ENCODE results near the gene STAM.
A peak's percentile ranks its signal among the peaks of the same experiment; 100 is the strongest.

Gene STAM

GRCh38 chr10:17682236-17682946 lies 38.4 kb downstream of the STAM start:
- peak in 1 of 14 donors; percentile 5 for DNase-seq

- DNase-seq = no peak
These were observed 39.6 kb downstream of the STAM start for GRCh38 chr10:17683541-17683940.

- DNase-seq = no peak
These were observed 40.6 kb downstream of the STAM start for GRCh38 chr10:17684537-17684936.

DNA sequence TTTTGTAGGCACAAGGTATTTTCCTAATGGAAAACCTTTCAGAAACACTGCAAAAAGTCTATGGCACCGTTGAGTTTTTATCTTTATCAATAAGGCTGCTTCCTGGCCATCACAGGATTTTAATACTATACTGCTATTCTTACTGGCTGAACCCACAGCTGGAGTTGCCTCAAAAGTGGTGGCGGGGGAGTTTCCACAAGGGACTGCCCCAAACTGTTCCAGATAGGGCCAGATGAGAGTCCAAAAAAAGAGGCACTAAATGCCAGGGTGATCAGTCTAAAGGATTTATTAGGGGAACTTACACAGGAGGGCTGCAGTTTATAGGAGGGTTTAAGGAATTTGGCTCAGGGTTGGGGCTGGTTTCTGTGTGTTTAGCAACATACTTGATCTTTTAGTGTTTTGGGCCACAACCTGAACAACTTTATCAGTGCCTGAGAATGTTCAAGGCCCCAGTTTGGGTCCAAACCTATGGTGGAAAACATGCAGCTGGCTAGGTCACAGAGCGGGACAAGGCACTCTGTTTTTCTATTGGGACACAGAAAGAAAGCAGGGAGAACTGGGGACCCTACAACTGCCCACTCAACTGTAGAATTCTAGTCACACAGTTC lies 41.4 kb downstream of the STAM start:
- DNase-seq = no peak

- DNase-seq = no peak
These were observed 43.3 kb downstream of the STAM start for GRCh38 chr10:17687117-17687831.

DNA sequence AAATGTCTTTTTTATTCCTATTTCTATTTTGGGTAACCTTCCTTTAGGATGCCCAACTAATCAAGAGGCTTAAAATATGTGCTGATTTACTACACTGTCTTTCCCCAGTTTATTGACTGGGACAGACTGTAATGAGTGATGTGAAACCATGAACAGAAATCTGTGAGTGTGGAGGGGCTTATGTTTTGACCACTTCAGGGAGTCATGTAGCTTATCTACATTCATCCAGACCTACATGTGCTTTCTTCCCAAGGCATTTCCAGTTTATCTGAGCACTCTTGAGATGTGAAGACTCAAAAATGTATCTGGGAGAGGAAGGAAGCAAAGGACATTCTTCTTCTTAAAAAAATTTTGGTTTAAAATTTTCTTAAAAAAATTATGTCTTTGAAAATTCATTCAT lies 45.2 kb downstream of the STAM start:
- DNase-seq = no peak

- DNase-seq = no peak
These were observed 49.1 kb downstream of the STAM start for GRCh38 chr10:17693009-17693408.

- DNase-seq = no peak
These were observed 54.7 kb downstream of the STAM start for GRCh38 chr10:17698696-17699095.

GRCh38 chr10:17701301-17701700 lies 57.4 kb downstream of the STAM start:
- no peak for DNase-seq

- no peak for DNase-seq
These were observed 59.8 kb downstream of the STAM start for GRCh38 chr10:17703706-17704105.

DNA sequence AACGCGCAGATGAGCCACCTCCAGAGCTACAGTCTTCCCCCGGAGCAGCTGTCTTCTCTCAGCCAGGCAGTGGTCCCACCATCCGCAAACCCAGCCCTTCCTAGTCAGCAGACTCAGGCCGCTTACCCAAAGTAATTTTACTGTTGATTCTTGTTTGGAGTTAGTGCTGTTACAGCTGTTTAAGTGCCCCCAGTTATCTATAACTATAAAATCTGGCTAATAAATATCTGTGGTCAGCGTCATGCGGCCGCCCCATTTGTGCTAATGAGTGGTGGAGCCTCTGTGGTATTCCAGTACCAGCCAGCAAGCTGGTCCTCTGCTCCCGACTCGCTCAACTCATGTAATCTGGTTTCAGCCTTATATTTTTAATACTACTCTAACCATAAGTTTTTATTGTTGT lies 64.9 kb downstream of the STAM start:
- no peak for DNase-seq

- DNase-seq = no peak
These were observed 65.5 kb downstream of the STAM start for GRCh38 chr10:17709492-17709891.

- no peak for DNase-seq
These were observed 66.2 kb downstream of the STAM start for GRCh38 chr10:17710181-17710580.

DNA sequence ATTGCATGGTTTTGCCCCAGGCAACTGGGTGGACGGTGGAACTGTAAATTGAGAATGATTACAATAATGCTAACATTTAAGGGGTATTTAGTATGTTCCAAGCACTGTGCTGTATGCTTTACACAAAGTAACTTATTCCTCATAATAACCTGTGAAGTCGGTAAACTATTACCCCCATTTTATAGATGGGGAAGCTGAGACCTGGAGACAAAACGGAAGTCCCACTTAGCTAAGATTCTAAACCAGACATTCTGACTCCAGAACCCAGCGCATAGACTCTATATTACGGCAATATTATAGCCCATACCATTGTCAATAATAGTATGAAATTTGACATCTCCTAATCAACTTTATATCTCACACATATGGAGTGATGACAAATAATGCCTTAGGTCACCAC lies 68.1 kb downstream of the STAM start:
- DNase-seq = no peak

- DNase-seq = peak in 5 of 14 donors; percentile 4 to 73 (median 6)
These were observed 68.9 kb downstream of the STAM start for GRCh38 chr10:17712717-17713471.

DNA sequence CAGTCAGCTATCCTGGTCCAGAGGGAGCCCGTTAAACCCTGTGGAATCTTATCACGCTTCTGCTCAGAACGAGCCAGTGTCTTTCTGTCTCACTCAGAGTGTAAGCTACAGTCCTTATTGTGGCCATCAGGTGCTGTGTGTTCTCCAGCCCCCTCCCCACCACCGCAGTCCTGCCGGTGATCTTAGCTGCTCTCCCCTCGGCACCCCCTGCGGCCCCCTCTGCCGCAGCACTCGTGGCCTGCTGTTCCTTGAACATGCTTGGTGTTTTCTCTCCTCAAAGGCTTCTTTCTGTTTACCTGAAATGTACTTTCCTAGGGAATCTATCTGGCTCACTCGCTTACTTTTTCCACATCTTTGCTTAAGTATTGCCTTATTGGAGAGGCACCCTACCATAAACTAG lies 69.8 kb downstream of the STAM start:
- no peak for DNase-seq

DNA sequence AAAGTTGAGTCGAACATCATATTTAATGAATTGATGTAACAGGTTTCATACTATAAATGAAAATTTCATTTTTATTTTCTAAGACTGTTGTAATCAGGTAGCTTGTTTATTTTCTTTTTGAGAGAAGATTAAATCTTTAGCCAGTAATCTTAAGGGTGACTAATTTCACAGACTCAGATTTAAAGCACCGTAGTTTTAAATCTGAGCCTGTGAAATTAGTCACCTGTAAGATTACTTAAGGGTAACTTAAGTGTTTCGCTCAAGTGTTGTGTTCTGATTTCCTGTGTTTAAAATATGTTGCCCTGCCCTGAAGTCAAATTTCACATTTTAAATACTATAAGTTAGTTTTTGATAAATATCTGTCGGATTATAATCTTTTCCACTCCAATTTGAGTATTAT lies 72.2 kb downstream of the STAM start:
- DNase-seq = no peak

- peak in 1 of 14 donors; percentile 12 for DNase-seq
These were observed 78.5 kb downstream of the STAM start for GRCh38 chr10:17722317-17723014.

- DNase-seq = no peak
These were observed 81.8 kb downstream of the STAM start for GRCh38 chr10:17725703-17726102.

GRCh38 chr10:17729630-17730029 lies 85.7 kb downstream of the STAM start:
- DNase-seq = no peak

- no peak for DNase-seq
These were observed 86.7 kb downstream of the STAM start for GRCh38 chr10:17730667-17731066.

GRCh38 chr10:17731331-17732020 lies 87.5 kb downstream of the STAM start:
- no peak for DNase-seq
